NT2/D1 (cell line): Measurements from ENCODE around the gene NRCAM.

Experiments used
- SUZ12 ChIP-seq: IDR thresholded peaks from 2 replicates; pipeline ENCODE4 v1.6.1; 2011; ENCODE audit not compliant: insufficient read length, insufficient read depth; ENCODE audit errors: extremely low read depth
- YY1 ChIP-seq: IDR thresholded peaks from 2 replicates; pipeline ENCODE4 v1.6.1; 2011; ENCODE audit not compliant: insufficient read length, insufficient read depth
- ZNF274 ChIP-seq: IDR thresholded peaks from 2 replicates; pipeline ENCODE4 v1.6.1; 2011; ENCODE audit warnings: mild to moderate bottlenecking, low read depth, low read length

DNA sequence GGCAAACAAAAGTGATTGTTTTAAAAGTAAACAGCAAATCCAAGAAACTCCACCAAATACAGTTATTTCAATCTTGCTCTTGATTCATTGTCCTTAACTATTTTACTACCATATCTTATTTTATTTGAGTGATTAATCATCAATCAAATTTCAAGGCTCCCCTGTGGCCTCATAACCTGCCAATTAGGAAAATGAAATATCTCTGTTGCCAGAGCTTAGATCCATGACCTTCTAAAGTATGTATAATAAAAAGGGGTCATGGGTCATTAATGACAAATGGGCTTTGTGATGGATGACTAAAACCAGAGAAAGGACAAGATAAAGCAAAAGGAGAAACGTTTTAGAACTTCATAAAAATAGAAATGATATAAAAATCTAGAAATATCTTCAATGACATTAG is 28.5 kb downstream of the NRCAM start:
- TF ChIP-seq YY1 (no peak), SUZ12 (no peak), ZNF274 (no peak)
